H1 (cell line): Measurements from ENCODE around the gene MYNN. TPM values are rescaled to one million over a fixed set of nuclear protein-coding genes. Genes with fewer than 3 reads are reported as not detected.

Experiments used
- JUN ChIP-seq: IDR thresholded peaks from 2 replicates; pipeline ENCODE4 v1.6.1; 2011; ENCODE audit warnings: low read depth, mild to moderate bottlenecking, improper control_type of control experiment, low read length
- SAP30 ChIP-seq: fragments of 300-600 bp; sonication (generic); IDR thresholded peaks from 2 replicates; pipeline ENCODE4 v1.7.1; 2012; ENCODE audit warnings: low read length, moderate library complexity, mild to moderate bottlenecking, inconsistent platforms; ENCODE audit not compliant: insufficient read depth, insufficient replicate concordance
- polyA plus RNA-seq, 7 experiments: library from polyadenylated mRNA; depleted of rRNA in 3 of 7; stranded (reverse) in 5 of 7; unstranded in 2 of 7; fragments of >200 nt in 5 of 7; fragments of 200-250 nt in 2 of 7; gene quantifications; 1 replicate in 5 of 7; 2 replicates in 1 of 7; 4 replicates in 1 of 7; pipeline versions ENCODE4 v1.2.1 to v1.2.3, GENCODE V29; 2011 to 2013; ENCODE audit warnings: missing spikeins in 2 of 7, mixed read lengths in 2 of 7
- total RNA-seq: library from RNA; stranded (reverse); fragmentation: NEBNext Ultra II Directional; extraction: Animal tissue kit (Norgen Biotek cat#: 25700); gene quantifications from 2 replicates; pipeline ENCODE4 v1.2.1, GENCODE V29; 2021

The MYNN gene
- total and polyA plus RNA-seq, 2 of the 8 experiments (the other 6 are each of a cell fraction or from before 2014, with no cell fraction given), result 7.3 to 15.2 TPM

GRCh38 chr3:169787120-169787519, 13.9 kb downstream of the MYNN start (continued):
- TF ChIP-seq SAP30, result no peak
- TF ChIP-seq JUN, result no peak
